GM18517 (cell line): ENCODE measurements around the gene RANGAP1.
"Not testable (repeated sequence)": the region's sequence is repeated elsewhere in the genome, so short reads cannot be mapped to it uniquely, and the experiment has no call there.

ENCODE experiments used
- ATAC-seq: cut with Tn5 transposase; IDR thresholded peaks from one replicate; pipeline ENCODE4 v1.9.1; 2021; ENCODE audit warnings: mild to moderate bottlenecking, moderate library complexity; ENCODE audit not compliant: unreplicated experiment

The RANGAP1 gene

DNA sequence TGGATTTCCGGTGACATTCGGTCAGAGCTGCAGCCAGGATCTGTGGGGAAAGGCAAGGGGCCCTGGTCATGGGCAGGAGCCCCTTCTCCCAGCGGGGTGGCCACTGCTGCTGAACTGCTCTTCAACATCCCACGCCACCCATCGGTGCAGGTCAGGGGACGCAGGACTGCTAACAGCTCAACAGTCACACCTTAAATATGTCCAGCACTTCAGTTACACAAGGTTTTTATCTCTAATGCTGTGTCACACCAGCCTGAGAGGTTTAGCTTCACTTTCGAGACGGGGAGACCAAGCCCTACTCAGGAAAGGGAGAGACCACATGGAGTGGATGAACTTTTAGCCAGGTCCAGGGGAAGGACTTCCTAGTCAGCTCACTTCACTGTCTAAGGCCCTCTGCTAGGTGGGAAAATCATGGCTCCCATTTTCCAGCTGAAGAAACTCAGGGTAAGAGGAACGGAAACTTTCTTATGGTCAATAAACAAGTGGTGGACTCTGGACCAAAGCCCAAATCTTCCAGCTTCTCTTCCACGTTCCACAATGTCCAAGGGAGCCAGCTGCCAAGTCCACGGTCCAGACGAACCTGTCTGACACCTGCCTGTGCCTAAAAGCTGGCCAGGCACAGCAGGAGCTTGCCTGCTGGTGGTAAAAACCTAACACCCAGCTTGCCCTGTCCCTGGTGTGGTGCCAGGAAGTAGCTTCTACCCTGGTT lies 24.3 kb downstream of the RANGAP1 start:
- no peak for ATAC-seq

DNA sequence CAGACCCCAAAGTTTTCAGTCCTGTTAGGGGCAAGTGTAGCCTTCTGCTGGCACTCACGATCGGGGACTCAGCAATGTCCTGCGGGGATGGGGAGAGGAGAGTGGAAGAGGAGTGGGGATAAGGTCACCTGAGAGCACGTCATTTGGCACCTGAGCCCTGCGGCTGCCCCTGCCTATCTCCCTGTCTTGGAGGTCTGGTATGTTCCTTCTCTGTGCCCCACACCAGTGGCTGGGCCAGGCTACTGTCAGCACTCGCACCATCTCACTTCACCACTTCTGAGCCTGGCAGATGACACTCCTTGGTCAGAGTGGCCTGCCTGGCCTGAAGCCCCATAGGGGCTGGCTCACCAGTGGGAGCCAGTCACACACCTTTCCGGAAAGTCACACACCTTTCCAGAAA lies 25.1 kb downstream of the RANGAP1 start:
- ATAC-seq, result no peak

DNA sequence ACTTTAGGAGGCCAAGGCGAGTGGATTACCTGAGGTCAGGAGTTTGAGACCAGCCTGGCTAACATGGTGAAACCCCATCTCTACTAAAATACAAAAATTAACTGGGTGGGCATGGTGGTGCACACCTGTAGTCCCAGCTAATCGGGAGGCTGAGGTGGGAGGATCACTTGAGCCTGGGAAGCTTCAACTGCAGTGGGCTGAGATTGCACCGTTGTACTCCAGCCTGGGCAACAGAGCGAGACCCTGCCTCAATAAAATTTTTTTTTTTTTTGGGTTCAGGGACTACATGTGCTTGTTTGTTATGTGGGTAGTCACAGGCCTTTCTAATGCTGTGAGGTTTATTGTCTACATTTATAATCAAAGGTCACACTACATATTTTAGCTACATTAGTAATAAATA lies 26.2 kb downstream of the RANGAP1 start:
- ATAC-seq, result not testable (repeated sequence)

DNA sequence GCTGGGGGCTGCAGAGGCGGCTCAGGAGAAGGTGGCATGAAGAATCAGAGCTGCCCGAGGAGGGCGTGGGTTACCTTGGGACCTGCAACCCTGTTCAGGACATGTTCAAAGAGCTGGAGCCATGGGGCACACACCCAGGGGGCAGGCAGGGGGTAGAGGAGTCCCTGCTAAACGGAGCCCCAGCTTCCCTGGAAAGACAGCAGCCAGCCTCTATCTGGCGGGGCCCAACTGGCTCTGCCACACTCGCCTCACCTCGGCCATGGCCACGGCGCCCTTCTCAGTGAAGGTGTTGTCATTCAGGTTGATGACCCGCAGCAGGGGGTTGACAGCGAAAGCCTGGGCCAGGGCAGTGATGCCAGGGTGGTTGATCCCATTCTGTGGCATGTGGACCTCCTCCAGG lies 28.3 kb downstream of the RANGAP1 start:
- no peak for ATAC-seq

DNA sequence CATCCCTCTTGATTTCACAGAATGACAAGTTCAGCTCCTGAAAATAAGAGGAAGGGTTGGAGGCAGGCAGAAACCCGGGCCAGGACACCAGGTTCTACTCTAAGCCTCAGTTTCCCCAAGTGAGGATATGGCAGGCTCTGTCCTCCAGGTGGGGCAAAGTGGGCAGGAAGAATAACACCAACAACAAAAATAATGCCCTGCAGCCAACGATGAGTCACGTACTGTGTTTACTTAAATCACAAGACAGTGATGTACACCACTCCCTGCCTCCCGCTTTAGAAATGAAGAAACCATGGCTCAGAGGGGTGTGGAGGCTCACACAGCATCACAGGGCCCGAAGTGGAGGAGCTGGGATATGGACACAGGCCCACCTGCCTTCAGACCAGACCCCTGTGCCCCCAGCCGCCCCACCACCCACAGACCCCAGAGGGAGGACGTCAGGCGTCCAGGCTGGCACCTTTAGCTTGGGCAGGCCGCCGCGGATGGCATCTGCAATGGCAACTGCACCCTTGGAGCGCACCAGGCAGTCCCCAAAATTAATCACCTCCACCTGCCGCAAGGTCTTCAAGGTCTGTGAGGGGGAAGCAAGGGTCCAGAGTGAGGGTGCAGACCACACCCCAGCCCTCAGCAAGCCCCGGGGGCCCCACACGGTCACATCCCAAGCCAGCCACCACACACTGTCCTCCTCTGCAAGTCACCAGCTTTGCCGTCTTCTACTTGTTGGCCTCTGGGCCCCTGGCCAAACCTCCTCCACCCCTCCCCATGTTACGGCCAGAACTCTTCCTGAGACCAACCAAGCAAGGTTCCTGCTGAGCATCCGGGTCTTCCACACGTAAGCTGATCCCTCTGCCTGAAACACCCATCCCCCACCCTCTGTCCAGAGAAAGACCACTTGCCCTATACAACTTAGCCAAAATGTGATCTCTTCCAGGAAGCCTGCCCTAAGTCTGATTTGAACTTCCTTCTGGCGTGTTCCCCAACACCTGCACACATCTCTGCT lies 29.4 kb downstream of the RANGAP1 start:
- ATAC-seq, result no peak

DNA sequence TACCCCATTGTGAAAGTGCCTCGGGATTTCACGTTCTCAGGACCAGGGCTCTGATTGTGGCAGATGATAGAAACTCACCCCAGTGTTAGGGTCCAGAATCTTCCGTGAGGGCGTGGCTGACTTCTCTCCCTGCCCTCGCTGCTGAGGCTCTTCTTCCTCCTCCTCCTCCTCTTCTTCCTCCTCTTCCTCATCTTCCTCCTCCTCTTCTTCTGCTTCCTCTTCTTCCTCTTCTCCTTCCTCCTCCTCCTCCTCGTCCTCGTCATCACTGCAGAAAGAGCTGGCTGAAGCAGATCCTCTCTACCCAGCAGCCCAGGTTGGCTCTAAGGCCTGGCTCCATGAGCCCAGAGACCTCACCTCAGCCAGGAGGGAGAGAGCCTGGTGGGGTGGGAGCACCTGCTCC lies 31.8 kb downstream of the RANGAP1 start:
- ATAC-seq, result no peak

DNA sequence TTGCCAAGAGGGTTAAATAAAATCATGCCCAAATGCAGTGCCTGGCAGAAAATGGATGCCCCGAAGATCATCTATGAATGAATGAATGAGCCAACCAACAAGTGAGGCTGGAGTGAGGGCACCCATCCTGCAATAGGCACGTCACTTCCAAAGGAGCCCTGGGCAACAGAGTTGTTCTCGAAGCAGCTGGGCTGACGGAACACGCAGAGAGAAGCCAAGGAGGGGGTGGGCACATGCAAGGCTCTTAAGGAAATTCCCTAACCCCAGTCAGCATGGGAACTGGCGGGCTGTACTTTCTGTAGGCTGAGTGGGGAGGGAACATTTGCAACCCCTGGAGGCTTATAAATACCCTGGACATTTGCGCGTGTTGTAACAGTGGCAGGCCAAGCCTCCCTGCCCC lies 33.6 kb downstream of the RANGAP1 start:
- no peak for ATAC-seq

DNA sequence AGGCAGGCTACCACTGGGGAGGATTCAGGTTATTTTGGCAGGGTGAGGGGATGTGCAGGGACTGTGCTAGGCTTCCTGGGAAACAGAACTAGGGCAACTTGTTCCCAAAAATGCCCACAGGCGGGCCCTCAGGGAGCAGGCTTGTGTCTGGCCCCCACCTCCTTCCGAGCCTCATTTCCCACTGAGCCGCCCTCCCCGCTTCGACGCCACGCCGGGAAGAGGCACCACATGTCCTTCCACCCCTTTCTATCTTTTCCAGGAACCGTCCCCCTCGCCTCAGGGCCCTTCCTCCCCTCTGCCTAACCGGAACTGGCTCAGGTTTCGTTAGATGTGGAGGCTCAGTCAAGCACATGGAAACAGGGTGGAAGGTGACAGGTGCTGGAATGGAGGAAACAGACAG lies 35.9 kb downstream of the RANGAP1 start:
- no peak for ATAC-seq

DNA sequence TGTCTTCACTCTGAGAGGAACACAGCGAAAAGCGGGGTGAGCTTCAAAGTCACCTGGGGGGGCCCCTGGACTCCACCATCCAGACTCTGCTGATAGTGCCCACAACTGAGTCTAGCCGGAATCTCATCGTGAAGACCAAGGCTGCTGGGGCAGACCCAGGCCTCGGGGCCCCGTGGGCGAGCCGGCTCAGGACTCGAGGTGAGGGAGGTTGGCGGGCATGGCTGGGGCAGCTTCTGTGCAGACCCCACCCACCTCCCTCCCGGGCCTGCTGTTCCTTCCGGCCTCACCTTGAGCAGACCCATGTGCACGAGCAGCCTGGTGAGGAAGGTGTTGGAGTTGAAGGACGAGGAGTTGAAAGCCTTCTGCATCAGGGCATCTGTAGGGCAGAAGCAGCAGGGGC lies 36.5 kb downstream of the RANGAP1 start:
- no peak for ATAC-seq

DNA sequence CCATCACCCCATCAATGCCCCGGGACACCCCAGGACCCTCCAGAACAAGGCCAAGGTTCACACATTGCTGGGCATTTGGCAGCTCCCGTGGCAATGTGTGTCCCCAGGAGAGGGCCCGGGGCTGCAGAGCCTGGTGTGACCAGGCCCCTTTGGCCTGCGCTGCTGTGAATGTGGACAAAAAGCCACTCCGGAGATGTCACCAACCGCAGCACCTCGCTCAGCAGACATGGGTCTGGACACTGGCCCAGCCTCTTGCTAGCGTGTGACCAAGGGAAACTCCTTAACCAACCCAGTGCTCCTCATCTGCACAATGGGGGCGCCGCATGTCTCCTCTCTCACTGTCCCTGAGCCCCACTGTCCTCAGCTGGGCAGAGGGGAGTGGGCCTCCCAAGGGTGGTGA lies 37.2 kb downstream of the RANGAP1 start:
- no peak for ATAC-seq

DNA sequence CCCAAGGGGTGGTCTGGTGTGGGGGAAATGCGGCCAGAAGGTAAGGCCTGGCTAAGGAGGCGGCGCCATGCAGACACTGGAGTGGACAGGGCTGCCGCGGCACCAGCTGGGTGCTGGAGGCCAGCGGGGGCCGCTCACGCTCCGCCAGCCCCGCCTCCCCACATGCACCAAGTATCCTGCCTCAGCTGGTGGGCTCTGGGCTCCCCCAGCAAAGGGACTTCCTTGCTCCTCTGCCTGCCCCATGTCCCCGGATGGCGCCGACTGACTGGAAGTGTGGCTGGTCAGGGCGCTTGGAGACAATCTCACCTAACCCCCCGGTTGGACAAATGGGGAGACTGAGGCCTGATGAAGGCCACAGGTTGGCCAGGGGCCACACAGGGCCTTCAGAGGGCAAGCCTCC lies 37.7 kb downstream of the RANGAP1 start:
- ATAC-seq, result no peak

DNA sequence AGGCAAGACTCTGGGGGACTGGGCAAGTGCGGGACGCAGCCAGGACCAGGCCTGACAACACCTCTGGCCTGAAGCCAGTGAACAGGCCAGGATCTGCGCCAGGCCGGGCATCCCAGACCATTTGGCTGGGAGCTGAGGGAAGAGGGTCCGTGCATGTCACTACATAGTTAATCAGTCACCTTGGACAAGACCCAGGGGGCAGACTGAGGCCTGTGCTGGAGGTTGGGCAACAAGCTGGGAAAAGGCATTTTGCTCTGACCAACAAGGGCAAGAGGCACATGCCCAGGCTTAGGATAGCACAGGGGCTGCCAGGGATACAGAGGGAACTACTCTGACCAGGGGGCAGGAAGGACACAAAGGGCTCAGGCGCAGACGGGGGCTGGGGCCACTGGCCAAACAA lies 38.3 kb downstream of the RANGAP1 start:
- ATAC-seq, result no peak

DNA sequence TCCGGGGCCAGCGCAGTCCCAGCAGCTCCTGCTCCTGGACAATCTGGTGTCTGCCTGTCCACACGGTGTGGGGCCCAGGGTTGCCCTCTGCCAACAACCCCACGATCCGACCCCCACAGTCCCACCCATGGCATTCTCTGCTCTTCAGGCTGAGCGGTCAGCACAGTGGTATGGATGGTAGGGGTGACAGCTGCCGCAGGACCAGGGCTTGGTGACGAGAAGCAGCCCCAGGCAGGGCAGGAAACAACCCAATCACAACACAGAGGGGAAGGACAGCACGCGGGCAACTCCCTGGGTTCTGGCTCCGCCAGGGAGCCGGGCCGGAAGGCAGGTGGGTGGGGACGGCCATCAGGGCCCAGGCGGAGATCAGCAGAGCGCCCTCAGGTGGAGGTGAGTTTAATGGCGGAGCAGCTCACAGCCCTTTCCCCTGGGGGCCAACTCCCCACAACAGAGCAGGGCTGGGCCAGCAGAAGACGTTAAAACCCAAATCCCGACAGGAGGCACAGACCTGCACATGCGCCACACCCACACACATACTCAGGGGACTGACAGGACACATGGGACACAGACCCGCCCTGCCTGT lies 40.0 kb downstream of the RANGAP1 start:
- no peak for ATAC-seq

DNA sequence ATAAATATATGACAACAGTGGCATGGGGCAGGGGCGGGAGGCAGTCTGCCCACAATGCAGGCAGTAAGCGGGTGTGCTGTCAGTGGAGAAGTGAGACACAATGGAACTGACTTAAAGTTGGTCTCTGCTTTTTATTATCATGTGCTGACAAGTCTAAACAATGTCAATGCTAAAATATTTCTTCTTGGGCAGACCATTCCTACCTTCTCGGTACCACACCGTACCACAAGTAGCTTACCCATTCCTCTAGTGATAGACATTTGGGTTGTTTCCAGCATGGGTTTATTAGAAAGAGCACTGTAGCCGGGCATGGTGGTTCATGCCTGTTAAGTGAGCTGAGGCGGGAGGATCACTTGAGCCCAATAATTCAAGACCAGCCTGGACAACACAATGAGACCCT lies 42.6 kb downstream of the RANGAP1 start:
- no peak for ATAC-seq

DNA sequence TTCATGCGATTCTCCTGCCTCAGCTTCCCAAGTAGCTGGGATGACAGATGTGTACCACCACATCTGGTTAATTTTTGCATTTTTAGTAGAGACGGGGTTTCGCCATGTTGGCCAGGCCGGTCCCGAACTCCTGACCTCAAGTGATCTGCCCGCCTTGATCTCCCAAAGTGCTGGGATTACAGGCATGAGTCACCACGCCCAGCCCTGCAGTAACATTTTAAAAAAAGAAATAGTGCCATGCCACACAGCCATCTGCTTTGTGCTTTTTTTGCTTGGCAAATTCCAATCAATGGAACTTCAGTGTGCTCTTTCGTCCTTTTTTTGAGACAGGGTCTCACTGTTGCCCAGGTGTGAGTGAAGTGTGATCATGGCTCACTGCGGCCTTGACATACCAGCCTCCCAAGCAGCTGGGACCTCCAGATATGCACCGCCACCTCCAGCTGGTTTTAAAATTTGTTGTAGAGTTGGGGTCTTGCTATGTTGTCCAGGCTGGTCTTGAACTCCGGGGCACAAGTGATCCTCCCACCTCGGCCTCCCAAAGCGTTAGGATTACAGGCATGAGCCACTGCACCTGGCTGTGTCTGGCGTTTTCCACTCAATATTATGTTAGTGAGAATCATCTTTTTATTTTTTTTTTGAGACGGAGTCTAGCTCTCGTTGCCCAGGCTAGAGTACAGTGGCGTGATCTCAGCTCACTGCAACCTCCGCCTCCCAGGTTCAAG lies 43.4 kb downstream of the RANGAP1 start:
- ATAC-seq, result no peak

DNA sequence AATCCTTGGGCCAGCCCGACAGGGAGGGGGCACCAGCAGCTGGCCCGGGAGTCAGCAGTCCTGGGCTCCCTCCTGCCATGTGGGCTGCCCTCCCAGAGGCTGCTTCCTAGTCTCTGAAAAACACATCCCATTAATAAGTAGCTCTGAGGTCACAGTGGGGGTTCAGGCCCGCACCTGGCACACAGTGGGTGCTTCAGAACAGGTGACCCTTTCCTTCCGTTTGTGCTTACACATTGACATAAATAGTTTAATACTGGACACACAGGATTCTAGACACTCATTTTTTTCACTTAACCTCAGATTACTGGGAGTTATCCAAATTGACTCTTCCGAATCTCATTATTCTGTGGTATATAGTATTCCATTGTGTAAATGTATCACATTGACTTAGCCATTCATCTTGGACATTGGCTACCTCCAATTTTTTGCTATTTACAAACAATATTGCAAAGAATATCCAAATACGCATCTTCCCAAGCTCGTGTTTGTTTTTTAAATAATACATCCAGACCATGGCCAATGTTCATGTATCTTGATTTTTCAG lies 44.8 kb downstream of the RANGAP1 start:
- ATAC-seq, result no peak

DNA sequence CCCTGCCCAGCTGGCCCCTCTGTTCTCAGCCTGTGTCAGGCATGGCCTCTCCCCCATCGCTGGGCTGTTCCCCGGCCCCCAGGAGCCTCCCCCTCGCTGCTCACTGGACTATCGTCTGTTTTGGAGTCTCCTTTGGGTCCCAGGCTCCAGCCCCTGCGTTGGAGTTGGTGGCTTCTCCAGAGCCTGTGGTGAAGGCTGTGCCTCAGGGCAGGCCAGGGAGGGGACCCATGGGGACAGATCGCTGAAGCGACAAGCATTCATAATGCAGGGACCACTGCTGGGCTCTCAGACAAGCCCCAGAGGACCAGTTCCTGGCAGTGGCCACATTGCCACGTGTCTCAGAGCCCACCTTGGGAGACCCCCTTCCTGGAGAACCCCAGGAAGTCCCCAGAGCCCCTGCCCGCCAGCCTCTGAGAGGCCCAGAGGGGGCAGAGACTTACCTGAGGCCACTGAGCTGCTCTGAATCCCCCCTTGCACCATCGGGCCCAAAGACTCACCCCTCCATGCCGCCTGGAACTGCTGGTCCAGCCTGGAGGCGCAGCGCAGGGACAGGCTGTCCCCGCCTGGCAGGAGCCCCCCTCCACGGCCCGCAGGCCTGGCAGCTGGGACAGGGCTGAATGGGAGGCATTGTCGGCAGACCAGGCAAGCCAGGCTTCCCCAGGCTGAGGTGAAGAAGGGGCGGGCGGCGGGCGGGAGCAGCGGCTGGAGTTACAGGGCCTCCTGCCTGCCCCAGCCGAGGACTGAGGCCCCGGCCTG lies 45.4 kb downstream of the RANGAP1 start, which contains the start of gene CHADL:
Gene CHADL, minus strand, starts transcription at position 555 of the 756 bp plus-strand sequence. Its CDS starts 50 bp downstream, at position 505.
- ATAC-seq, result no peak

DNA sequence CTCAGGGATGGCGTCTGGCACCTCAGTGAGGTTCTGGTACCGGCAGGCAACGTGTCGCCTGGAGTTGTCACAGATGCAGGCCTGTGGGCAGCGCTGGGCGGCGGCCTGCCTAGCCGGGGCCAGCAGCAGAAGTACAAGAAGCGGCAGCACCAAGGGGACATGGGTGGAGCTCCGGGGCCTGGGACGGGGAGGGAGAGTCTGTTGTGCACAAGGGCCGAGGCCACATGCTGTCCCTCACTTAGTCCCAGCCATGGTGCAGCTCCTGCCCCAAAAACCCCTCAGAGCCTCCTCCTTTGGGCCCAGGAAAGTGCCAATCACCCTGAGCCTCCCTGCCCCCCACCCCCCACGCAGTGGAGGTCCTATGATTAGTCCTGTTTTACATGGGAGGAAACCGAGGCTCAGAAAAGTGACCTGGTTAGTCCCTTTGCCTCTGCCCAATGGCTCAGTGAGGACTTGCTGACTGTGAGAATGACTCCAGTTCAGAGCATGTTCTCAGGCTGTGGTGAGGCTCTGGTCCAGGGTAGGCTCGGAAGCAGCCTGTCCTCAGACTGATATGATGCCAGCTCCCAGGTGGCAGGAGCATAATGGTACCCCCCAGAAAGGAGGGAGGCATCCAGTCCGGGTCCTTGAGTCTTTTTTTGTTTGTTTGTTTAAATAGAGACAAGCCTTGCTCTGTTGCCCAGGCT lies 46.4 kb downstream of the RANGAP1 start:
- no peak for ATAC-seq
